Embryonic facial prominence (tissue), 1 donor: ENCODE measurements around the gene OR4A16.

ENCODE experiments used
- DNase-seq: peaks from one replicate; pipeline ENCODE4 v3.0.0-alpha.2; 2016; ENCODE audit errors: extremely low spot score

OR4A16 gene, protein sequence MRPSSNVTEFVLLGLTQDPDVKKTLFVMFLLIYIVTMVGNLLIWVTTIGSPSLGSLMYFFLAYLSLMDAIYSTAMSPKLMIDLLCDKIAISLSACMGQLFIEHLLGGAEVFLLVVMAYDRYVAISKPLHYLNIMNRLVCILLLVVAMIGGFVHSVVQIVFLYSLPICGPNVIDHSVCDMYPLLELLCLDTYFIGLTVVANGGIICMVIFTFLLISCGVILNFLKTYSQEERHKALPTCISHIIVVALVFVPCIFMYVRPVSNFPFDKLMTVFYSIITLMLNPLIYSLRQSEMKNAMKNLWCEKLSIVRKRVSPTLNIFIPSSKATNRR

DNA sequence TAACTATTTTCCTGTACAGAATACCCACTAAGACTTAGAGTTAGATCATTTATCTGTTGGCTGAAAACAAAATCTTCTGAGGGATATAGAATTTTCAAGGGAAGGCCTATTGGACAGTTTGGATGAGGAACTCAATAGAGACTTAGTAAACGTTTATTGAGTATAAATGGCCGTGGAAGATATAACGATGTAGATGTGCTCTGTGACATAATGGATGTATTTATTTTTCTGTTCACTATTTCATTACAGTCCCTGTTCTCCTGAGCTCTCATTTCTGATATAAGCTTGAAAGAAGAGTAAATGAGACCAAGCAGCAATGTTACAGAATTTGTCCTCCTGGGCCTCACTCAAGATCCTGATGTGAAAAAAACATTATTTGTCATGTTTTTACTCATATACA is at the start of gene OR4A16:
TSS of gene OR4A16 (plus strand) at position 301 of the 400 bp plus-strand sequence. CDS start at position 301, 0 bp downstream.
- DNase-seq, result no peak

DNA sequence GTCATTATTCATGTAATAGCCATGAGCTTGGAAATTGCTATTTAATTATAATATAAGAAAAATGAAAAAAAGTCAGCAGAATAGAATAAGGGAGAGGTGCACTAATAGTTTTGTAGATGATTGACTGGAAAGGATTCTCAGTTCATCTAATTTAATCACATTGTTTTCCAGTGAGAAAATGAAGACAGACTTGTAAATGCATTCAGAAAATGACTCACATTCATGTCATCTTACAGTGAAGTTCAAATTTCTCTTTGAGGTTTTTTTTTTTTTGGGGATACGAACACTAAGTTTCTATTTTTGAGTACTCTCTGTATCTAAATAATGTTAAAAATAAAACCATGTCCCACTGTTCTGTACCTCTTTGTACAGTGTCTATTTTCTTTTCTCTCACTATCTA is 18.5 kb upstream of the OR4A16 start:
- DNase-seq, result no peak

DNA sequence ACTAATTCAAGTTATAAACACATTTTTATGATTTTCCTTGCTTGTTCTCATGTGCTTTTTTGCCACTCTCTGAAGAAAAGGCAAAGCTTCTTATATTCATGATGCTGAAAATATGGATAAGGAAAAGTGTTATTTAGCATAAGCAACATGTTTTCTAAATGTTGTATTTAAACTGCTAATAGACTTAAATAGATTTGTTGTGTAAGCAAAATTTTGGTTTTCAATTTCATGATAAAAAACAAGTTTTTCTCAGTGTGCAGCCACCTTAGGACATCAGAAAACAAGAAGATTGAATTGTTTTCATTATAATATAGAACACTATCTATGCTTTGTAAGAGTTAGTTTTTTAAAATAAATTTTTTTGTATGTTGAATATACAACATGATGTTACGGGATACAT is 2.3 kb downstream of the OR4A16 start:
- DNase-seq, result no peak

DNA sequence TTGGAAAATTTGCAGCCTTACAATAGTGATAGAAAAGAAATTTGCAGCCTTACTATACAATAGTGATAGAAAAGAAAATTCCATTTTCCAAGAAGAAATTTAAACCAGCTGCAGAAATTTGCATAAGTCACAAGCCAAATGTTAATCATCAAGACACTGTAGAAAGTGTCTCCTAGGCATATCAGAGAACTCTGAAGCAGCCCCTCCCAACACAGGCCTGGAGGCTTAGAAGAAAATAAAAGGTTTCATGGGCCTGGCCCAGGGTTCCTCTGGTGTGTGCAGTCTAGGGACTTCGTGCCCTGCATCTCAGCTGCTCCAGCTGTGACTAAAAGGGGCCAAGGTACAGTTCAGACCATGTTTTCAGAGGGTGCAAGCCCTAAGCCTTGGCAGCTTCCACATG is 6.0 kb downstream of the OR4A16 start:
- DNase-seq, result no peak

DNA sequence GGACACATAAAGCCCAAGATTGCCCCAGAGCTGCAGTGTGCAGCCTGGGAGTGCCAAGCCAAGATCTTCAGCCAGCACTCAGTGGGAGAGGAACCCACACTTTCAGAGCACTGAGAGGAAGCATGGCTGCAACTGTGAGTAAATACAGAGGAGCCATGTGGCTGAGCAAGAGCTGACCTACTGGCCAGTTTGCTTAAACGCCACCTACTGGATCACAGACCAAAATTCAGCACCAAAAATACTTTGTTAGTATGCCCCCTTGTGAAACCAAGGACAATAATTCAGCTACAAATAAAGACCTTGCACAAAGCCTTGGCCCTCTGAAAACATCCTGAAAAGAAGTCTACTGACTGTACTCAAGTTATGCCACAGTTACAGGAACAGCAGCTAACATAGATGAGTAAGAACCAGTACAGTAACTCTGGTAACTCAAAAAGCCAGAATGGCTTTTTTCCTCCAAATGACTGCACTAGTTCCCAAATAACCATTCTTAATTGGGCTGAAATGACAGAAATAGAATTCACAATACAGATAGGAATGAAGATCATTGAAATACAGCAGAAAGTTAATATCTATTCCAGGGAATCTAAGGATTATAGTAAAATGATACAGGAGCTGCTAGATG is 14.7 kb downstream of the OR4A16 start:
- no peak for DNase-seq

DNA sequence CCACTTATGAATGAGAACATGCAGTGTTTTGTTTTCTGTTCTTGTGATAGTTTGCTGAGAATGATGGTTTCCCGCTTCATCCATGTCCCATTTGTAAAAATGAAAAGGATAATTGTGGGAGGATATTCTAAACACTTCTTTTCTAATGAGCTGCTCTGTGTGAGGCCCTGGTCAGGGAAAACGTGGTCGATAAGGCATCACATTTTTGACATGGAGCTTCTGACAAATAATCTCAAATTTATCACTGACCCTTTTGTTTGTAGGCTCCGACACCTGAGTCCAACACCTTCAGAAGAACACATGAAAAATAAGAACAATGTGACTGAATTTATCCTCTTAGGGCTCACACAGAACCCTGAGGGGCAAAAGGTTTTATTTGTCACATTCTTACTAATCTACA is 24.7 kb downstream of the OR4A16 start, which contains the start of gene OR4A15:
TSS of gene OR4A15 (plus strand) at position 301 of the 400 bp plus-strand sequence. CDS start at position 301, 0 bp downstream.
- DNase-seq, result no peak
